NCI-H1694 (cell line): ENCODE results near the gene VAT1.
A peak's percentile ranks its signal among the peaks of the same experiment; 100 is the strongest.
"Not testable (repeated sequence)": the region's sequence is repeated elsewhere in the genome, so short reads cannot be mapped to it uniquely, and the experiment has no call there.

Source experiments
- DNase-seq: peaks from one replicate; lab custom pipeline; 2025; lab: John Stamatoyannopoulos, UW

VAT1 gene

DNA sequence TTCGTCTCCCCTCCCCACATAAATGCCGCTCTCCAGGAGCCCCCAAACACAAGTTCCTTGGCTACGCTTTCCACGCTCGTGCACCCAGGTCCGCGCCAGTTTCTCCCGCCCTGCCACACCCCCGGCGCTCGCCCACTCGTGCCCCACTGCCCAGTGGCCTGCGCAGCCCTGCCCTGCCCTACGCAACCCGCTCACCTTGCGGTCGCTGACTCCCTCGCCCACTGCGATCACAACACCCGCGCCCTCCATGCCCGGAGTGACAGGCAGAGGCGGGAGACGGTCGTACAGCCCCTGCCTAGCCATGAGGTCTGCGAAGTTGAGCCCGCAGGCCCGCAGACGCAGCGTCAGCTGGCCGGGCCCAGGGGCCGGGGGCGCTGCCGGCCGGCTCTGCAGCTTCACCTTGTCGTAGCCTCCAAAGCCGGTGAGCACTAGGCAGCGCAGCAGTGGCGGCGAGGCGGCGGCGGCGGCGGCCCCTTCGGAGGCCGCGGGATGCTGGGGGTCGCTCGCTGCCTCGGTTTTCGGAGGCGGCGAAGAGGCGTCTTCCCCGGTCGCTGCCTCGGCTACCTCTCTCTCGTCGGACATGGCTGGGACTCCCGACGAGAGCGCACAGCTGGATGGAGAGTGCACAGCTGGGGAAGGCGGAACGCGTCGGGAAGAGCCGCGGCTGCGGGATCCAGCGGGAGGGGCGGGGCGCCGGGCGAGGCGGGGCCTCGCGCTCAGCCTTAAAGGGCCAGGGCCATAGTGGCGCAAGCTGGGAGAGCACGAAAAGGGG, at the start of gene VAT1:
TSS of gene VAT1 (minus strand) at position 645 of the 772 bp plus-strand sequence. CDS start at position 582, 63 bp downstream.
- peak; percentile 42 for DNase-seq

DNA sequence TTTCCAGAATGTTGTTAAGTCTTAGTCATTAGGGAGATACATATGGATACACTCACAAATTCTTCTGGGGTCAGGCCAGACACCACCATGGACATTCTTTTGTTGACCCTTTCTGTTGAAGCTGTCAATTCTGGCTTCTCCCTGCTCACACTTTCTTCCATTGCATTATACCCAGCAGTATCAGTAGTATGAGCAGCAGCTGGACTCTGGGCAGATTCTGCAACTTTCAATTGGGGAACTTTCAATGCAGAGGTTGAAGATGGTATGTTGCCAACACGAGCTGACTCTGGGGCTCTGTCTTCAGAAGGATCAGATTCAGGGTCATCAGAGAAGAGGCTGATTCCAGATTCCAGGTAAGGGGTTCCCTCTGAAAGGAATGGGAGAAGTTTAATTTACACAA, 48.7 kb upstream of the VAT1 start:
- no peak for DNase-seq

DNA sequence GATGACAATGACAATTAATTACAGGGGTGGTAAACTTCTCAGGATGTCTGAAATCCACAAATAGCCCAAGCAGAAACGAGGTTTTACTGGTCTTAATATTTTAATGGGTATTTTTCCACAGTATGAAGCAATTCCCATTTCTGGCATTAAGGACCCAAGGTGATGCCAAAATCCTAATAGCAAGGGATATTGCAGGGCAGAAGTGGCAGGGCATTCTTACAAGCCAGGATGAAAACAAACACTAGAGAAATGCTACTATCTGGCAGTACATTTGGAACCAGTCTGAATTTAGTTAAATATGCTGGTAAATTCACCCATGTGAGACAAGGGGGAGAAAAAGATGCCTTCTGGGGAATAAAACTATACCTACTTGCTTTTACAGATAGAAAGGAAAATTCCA, 48.1 kb upstream of the VAT1 start:
- DNase-seq, result no peak

DNA sequence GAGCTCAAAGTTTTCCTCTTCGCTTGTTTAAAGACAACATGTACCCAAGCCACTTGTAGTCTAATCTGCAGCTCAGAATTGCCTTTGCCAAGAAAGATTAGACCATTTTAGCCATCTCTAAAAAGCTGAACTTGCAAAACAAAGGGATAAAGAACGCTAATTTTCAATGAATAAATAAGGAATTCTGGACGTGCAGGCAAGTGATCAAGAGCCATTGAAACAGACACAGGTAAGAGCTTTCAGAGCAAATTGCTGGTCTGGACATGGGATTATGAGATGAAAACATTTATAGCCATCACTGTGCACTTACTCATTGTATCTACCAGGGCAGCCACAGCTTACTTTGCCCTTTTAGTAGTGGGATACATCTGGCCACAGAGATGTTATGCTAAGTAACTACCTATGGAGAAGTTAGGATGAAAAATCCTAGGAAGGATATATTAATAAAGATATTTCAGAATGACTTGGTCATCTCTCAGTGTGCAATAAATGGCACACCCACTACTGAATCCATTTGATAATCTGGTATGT, 47.2 kb upstream of the VAT1 start:
- DNase-seq, result no peak

DNA sequence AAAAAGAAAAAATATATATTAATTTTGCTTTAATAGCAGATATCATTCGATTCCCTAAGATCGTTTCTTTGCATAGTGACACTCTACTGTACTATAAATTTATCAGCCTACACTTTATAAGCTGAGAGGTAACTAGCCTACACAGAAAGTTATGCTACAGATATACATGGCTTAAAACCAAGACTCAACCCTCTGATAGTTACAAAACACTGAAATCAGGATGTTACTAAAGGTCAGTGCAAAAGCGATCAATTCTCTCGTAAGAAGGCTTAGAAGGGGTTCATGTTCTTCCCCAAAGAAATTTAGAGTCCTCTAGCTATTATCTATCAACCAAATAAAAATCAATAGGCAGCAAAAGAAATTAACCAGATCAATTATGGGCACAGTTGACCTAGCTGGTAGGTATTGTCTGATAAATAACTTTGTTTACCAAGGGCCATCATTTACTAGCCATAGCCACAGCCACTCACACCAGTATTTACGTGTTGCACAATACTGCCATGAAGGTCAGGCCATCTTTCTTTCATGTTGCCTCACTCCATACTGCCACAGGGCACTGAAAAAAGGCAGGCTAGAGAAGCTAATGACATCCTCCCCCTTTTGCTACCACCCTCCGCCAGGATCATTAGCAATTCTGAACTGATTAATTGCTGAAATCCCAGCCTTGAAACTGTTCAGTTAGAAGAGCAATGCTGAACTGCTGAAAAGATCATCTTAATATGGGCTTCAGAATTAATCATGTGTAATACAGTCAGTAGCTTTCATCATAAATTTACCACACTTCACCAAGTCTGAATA, 46.6 kb upstream of the VAT1 start:
- DNase-seq, result no peak

DNA sequence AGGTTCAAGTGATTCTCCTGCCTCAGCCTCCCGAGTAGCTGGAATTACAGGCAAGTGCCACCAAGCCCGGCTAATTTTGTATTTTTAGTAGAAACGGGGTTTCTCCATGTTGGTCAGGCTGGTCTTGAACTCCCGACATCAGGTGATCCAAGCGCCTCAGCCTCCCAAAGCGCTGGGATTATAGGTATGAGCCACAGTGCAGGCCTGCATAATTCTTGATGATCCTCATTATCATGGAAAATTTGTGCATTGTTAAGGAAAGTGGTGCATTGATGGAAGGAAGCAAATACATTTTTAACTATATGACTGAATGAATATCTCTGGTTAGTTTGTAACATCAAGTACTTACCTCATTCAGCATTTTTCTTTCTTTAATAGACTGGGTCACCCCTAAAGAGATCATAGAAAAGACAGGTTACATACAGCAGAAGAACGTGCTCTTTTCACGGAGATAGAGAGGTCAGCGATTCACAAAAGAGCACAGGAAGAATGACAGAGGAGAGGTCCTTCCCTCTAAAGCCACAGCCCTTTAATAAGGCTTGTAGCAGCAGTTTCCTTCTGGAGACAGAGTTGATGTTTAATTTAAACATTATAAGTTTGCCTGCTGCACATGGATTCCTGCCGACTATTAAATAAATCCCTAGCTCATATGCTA, 40.9 kb upstream of the VAT1 start:
- DNase-seq, result no peak

DNA sequence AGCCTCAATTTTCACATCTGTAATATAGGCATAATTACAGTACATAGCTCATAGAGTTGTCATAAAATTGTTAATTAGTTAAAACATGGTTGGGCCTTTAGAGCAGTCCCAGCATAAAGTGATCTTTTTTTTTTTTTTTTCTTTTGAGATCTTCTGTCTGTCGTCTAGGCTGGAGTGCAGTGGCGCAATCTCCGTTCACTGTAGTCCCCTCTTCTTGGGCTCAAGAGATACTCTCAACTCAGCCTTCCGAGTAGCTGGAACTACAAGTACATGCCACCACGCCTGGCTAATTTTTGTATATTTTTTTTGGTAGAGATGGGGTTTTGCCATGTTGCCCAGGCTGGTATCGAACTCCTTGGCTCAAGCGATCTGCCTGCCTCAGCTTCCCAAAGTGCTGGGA, 33.9 kb upstream of the VAT1 start:
- DNase-seq, result no peak

DNA sequence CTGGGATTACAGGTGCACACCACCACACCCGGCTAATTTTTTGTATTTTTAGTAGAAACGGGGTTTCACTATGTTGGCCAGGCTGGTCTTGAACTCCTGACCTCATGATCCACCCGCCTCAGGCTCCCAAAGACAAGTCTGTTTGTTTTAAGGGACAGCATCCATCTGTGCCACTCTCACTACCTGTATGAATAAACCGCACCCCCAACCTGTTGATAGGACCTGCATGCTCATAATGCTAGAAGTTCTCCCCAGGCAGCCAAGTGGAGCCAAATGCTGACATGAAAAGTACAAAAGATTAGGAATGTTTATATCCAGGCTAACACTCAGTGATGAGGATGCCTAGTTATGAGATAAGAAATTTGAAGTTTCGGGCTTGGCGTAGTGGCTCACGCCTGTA, 30.8 kb upstream of the VAT1 start:
- DNase-seq, result not testable (repeated sequence)

DNA sequence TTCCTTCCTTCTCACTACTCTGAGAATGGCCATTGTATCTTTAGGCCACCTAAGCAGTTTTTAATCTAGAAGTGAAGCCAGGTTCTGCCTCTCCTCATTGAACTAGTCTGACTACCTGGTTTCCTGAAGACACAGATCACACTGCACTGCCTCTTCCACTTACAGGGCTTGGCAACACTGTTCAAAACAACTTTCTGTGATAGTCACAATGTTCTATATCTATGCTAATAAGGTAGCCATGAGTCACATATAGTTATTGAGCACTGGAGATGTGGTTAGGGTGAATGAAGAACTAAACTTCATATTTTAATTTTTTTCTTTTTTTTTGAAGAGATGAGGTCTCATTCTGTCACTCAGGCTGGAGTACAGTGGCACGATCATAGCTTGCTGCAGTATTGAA, 29.8 kb upstream of the VAT1 start:
- DNase-seq, result no peak

DNA sequence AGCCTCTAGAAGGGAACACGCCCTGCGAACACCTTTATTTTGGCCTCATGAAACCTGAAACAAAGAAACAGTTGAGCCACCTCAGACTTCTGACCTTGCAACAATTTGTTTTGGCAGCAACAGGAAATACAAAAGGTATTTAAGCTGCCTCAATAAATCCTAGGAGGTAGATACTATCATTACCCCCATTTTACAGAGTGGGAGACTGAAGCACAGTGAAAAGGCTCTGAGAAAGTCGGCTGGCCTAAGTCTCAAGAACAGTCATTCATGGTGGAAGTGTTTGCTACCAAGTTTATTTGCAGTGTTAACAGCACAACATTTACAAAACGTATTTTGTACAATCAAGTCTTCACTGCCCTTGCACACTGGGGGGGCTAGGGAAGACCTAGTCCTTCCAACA, 21.8 kb upstream of the VAT1 start:
- DNase-seq, result no peak

DNA sequence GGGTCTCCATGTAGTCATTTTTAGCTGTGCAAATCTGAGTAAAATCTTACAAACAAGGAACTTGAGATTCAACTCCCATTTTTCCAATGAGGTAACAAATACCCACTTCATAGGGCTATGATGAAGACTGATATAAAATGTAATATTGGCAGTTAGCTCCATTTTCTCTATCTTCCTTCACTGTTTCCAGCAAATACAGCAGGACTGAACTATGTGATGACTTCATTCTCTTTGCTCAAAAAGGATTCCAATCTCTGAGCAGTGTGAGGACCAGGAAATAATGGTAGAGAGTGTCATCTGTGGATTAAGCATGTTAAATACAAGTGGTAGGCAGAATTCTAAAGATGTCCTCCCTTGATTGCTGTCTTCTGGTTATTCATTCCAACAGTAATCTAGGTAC, 21.1 kb upstream of the VAT1 start:
- DNase-seq, result no peak

DNA sequence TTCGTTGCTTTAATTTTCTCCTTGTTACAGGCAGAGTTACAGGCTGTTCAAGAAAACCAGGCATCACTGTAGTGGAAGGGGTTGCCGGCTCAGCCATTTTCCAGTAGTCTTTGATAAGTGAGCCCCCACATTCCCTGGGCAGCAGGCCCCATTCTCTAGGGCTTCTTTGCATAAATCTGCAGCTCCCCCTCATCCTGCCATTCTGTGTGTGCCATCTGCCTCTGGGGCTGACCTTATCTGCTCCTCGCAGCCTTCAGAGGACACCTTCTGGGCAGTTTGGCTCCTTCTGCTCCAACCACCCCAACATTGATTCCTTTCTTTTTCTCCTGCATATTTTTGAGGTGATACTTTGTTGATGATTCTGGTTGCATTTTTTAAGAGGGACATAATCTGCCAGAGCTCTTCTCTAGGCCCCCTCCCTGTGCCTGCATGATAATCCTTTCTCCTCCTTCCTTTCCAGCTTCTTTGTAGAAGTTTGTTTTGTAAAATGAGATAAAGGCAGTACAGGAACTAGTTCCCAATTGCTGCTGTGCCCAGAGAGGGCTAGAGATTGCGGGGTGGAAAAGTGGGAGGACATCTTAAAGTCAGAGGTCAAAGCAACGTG, 19.9 kb upstream of the VAT1 start:
- no peak for DNase-seq

DNA sequence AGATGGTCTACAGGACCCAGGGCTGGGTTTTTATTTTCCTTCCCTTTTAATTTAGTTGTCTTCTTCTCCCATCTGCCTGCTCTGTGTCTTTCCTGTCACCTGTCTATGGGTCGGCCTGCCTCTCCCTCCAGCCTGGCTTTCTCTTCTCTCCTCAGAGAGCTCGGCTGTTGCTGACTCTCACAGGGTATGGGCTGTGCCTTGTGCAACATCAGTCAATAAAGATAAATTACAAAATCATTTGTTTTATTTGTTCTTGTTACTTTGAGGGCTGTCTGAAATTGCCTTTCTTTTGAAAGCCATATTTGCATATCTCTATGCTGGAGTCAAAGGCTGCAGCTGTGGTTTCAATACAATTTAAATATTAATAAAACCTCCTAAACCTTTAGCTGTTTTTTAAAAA, 18.5 kb upstream of the VAT1 start:
- no peak for DNase-seq

DNA sequence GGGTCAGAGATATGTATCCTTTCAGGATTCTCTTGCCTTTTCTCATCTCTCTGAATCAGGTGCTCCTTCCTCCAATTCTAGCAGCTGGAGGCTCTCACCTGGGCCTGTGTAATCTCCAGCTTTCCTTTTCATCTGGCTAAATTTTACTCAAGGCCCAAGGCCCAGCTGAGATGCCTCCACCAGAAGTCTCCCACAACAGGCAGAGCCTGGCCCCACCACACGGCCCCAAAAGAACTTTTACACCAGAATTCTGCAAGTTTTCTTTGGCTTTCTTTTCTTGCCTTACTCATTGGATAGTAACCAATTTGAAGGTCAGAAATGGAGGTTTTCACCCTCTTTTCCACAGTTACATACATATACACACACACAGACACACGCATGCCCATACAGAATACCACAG, 17.5 kb upstream of the VAT1 start:
- no peak for DNase-seq

DNA sequence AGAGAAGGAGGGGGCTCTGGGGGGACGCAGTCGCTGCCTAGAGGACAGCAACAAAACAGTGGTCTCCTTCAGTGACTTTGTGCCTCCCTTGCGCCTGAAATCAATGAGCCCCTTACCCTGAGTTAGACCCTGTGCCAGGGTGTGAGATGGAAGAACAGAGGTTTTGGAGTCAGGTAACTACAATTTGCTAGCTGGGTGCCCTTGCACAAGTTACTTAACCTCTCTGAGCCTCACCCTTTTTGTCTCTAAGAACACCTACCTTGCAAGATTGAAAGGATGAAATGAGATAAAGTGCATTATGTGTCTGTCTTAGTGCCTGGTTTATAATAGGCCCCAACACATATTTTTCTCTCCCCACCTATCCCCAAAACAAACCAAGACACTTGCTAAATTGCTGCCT, 12.7 kb upstream of the VAT1 start:
- no peak for DNase-seq

DNA sequence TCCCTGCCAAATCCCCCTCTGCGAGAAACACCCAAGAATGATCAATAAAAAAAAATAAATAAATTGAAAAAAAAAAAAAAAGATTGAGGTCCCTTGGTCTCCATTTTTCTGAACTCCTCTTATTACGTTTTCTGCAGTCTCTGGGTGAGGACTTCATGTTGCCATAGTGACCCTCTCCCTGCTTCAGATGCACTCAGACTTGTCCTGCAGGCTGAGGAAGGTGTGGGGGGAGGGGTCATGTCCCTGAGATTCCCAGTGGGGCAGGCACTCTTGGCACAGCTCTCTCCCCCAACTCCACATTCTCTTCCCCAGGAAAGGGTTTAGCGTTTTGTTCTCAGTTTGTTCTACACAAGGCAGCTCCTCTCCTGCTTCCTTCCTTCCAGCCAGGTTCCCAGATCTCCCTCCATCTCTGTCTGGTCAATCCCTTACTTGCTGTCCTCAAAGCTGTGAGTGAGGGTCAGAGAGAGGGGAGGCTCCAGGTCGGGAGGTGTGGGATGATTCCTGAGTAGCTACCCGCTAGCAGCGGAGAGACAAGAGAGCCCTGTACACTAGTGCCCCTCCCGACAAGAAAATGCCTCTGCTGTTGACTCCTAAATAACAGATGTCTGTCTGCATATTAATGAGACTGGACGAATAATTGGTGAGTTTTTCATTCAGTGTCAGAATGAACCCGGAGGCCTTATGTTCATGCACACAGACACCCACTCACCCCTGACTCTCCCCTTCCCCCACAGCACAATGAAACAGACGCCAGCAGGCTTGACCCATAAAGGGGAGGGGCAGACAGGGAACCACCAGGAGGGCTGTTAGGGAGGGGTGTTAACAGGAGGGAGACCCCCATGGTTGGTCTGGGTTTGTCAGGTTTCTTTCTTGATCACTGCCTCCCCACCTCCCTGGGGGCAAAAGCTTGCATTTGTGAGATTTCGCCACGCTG, 12.0 kb upstream of the VAT1 start:
- DNase-seq, result peak; percentile 63

DNA sequence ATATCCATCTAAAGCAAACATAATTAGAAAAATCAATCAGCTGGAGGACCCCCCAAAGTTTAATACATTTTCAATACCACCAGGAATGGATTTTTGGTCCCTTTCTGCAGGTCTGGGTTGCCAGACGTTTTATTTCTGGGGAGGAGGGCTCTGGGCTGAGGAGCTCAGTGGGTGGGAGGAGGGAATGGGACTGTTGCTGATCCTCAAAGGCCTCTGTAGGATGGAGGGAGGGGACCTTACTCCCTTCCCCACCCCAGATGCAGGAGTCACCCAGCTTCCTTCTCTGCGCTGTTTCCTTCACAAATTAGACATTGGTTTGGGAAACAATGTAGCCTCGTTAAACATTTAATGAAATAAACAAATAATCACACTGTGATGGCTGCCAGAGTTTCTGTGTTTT, 9.5 kb upstream of the VAT1 start:
- no peak for DNase-seq

DNA sequence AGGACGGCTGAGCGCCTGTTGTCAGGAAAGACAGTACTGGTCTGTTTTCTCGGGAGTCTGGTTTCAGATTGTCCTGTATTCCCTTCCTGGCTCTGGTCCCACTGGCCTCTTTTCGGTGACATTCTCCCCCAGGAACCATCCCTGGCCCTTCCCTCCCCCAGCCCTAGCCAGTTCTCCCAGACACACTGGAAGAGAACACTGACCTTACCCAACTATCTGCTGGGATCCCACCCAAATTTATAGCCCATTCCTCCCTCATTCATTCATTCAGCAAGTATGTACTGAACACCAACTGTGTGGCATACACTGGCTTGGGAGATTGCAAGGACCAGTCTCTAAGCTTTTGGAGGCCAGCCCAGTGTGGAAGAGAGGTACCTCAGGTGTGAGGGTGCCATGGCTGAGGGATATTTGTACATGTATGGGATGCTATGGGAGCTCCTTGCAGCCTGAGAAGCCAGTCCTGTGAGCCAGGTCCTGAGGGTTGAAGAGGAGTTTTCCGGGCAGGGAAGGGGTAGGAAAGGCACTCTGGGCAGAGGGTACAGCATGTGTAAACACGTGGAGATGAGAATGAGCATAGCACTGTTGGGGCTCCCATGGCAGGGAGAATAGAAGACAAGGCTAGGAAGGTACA, 8.1 kb upstream of the VAT1 start:
- no peak for DNase-seq

DNA sequence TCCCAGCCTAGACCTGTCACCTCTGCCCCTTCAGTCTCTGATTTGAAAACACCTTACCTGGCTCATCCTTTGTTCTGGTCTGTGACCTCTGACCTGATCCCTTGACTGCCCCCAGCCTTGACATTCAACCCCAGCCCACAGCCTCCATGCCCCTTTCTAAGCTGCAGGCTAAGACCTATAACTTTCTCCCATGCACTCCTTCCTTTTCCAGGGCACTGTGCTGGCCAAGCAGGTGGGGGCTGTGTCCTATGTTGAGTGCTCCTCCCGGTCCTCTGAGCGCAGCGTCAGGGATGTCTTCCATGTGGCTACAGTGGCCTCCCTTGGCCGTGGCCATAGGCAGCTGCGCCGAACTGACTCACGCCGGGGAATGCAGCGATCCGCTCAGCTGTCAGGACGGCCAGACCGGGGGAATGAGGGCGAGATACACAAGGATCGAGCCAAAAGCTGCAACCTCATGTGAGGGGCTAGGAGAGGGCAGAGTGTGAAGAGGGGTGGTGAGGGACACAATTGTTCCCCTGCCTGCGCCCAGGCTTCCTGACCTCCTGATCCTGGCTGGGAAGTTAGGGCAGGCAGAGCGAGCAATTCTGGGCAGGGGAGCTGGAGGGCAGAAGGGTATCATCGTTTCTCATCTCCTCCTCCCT, 6.2 kb upstream of the VAT1 start:
- no peak for DNase-seq
